Activated effector memory CD4-positive, alpha-beta T cell treated with anti-CD3 and anti-CD28 coated beads, Interleukin-2, amount 50 U/mL, for 16 hours (primary cell): ENCODE measurements around the gene ASNSD1.
"Not testable (repeated sequence)": the region's sequence is repeated elsewhere in the genome, so short reads cannot be mapped to it uniquely, and the experiment has no call there.

Experiments used
- DNase-seq: peaks from one replicate; pipeline ENCODE4 v3.0.0-alpha.2; 2020

ASNSD1 gene

DNA sequence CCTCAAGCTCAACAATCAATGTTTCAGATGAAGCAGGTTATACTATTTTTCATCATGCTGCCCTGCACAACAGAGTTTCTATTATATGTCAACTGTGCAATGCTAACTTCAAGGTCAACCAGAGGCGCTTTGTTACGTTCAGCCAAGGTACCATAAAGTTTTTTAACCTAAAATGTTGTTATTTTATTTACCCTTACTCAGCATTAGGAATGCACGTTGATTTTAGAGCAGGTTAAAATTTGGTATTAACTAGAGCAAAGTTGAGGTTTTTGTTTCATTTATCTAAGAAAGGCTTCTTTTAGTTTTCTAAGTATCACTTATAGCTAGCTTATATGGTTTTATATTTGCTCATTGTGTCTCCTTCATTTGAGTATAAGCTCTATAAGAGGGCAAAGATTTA lies 35.0 kb downstream of the ASNSD1 start:
- DNase-seq, result no peak

DNA sequence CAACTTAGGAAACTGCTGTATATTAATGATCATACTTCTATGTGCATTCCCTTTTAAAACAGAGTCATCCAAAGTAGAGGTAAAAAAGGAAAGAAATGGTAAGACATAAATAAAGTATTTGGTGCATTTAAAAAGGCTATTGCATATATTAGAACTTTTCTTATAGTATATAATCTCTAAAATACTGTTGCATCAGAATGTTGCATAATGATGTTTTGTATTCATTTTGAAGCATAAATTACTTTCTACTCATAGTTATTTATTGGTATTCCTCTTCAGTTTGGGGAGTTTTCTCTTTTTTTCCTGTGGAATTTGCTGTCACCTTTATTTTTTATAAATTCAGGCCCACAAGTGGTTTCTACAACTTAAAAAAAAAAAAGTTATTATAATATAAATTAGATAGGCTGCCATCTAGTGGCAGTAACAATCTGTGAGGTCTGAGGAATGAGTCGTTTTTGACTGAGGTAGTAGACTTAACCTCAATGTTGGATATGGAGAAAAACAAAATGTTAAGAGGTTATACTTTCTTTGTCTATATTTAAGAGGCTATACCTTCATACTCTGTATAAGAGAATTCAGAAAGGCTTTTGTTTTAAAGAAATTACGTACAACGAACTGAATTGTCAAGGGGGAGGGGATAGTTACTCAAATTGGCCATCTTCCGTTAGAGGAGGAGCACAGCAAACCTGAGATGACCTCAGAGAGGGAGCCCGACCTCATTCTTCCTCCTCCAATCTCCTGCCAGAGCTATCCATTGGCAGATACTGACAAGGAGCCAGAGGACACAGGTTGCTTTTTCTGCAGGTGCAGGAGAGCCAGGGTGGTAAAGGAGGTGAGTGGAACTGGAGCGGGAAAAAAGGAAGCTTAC lies 37.0 kb downstream of the ASNSD1 start:
- DNase-seq, result no peak

DNA sequence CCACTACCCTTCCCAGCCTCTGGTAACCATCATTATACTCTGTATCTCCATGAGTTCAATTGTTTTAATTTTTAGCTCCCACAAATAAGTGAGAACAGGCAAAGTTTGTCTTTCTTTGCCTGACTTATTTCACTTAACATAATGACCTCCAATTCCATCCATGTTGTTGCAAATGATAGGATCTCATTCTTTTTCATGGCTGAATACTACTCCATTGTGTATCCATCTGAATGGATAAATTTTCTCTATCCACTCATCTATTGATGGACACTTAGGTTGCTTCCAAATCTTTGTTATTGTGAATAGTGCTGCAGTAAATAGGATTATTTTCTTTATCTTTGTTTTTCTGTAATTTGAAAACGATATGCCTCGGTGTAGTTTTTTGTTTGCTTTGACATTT lies 39.4 kb downstream of the ASNSD1 start:
- no peak for DNase-seq

GRCh38 chr2:189702071-189702470 lies 40.8 kb downstream of the ASNSD1 start:
- no peak for DNase-seq

- no peak for DNase-seq
Measured at GRCh38 chr2:189709501-189710221, 48.4 kb downstream of the ASNSD1 start.

DNA sequence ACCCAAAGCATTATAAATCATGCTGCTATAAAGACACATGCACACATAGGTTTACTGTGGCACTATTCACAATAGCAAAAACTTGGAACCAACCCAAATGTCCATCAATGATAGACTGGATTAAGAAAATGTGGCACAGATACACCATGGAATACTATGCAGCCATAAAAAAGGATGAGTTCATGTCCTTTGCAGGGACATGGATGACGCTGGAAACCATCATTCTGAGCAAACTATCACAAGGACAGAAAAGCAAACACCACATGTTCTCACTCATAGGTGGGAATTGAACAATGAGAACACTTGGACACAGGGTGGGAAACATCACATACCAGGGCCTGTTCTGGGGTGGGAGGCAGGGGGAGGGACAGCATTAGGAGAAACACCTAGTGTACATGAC lies 56.3 kb downstream of the ASNSD1 start:
- not testable (repeated sequence) for DNase-seq

GRCh38 chr2:189719571-189719970 lies 58.3 kb downstream of the ASNSD1 start:
- no peak for DNase-seq
